ENCODE measurements around the gene HCFC1.

DNA sequence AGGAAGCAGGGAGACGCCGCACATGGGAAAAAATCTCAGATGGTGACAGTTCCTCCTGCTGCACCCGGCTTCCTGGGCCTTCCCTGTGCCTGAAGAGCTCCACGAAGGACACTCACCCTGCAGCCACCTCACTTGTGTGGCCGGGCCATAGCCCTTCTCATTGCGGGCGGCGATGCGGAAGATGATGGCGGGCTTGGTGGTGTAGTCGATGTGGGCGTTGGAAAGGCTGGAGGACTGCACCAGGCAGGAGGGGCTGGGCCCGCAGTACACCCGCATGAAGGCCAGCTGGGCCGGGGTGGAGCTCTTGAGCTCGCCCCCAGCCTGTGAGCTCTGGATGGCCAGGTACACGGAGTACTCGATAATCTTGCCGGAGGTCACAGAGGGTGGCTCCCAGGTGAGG is 21.5 kb downstream of the HCFC1 start:
- TF ChIP-seq, protein P1, sequence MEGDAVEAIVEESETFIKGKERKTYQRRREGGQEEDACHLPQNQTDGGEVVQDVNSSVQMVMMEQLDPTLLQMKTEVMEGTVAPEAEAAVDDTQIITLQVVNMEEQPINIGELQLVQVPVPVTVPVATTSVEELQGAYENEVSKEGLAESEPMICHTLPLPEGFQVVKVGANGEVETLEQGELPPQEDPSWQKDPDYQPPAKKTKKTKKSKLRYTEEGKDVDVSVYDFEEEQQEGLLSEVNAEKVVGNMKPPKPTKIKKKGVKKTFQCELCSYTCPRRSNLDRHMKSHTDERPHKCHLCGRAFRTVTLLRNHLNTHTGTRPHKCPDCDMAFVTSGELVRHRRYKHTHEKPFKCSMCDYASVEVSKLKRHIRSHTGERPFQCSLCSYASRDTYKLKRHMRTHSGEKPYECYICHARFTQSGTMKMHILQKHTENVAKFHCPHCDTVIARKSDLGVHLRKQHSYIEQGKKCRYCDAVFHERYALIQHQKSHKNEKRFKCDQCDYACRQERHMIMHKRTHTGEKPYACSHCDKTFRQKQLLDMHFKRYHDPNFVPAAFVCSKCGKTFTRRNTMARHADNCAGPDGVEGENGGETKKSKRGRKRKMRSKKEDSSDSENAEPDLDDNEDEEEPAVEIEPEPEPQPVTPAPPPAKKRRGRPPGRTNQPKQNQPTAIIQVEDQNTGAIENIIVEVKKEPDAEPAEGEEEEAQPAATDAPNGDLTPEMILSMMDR (conservative IDR thresholded peaks at IDR 0.05), result no peak
- TF ChIP-seq EZH2 (IDR thresholded peaks at IDR 0.05; ENCODE audit: low read depth), result no peak
